LNCAP (cell line): ENCODE results near the gene ARHGEF6.

ENCODE experiments used
- CTCF ChIP-seq: fragments of 450-650 bp; IDR thresholded peaks from 2 replicates; pipeline ENCODE4 v1.5.1; 2017; ENCODE audit warnings: mild to moderate bottlenecking

ARHGEF6 gene

DNA sequence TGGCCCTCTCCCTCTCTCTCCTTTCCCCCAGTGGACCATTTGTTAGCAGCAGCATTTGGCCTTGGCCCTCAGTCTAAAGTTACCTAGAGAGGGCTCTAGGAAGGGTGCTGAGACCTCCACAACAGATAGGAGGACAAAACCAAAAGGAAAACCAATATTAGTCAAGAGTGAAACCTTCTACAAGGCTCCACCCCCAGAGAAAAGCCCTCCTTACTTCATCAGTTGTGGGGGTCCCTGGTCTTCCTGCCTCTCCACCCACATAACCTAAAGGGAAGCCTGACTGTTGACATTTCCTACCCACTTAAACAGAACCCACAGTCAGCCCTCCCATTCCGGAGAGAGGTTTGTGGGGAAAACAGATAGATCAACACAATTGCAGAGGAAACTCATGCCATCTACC, 137.5 kb downstream of the ARHGEF6 start:
- no peak for TF ChIP-seq CTCF

DNA sequence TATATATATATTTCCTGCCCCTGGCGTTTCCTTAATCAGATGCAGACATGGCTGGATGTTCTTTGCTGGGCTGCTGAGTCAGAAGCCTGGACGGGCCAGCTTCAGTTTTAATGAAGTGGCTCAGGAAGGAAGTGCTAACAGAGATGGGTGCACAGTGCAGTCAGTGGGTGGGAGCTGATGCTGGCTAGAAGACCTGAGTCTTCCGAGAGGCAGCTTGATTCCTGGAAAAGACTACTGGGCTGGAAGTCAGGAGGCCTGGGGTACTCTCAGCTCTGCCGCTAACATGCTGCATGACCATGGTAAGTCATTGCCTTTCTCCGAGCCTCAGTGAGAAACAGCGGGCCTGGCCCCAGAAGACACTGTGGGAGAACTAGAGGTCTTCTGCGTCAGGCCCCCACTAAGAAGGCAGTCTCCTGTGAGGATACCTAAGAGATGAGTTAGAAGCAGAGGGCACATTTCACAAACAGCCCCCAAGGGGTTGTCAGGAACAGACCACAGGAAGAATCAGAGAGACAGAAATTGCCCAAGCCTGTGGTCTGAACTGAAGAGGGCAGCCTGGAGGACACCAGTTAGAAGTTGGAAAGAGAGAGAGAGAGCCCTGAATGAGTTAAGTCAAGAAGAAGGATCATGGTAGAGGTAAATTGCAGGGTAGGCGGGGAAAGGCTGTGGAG, 141.1 kb downstream of the ARHGEF6 start:
- no peak for TF ChIP-seq CTCF

GRCh38 chrX:136636121-136636520, 144.6 kb downstream of the ARHGEF6 start:
- no peak for TF ChIP-seq CTCF

GRCh38 chrX:136635235-136635634, 145.5 kb downstream of the ARHGEF6 start:
- no peak for TF ChIP-seq CTCF

DNA sequence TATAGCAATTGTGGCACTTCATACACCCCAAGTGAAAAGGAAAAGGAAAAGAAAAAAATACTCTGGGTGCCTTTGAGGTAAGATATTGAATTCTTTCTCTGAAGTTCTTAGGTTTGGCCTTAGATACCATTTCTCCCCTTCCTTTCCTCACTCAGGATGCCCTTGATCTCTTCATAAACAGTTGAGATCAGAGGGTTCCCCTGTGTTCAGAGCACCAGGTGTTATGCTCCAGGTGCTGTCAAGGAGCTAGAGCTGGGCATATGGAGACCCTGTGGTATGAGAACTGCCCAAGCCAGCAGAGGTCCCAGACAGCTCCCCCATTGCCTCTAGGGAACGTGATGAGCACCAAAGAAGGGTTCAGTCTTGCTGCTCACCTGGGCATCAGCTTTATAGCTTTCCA, 149.9 kb downstream of the ARHGEF6 start:
- no peak for TF ChIP-seq CTCF

DNA sequence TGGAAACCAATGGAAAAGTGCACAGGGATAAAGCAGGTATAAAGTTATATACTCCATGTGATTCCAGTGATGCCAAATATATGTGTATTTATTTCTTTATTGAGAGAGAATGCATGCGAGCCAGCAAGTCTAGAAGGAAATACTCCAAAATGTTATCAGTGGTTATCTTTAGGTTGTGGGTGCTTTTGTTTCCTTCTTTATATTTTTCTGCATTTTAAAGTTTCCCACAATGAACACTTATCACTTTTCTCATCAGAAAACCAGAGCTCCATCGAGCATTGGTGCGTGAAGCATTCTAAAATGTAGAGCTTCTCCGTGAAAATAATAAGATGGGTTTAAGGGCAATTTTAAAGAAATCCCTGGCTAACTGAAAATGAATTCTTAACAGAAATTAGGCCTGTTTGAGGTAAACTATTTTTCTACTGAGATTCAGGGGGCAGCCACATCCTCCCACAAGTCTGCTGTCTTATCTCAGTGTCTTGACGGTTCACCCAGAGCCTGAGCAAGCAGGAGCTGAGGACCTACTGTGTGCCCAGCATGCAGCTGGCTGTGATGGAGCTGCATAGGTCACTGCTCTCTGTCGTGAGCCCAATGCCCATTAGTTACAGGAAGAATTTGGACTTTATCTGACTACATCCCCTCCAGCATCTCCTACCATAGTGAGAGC, 151.5 kb downstream of the ARHGEF6 start:
- no peak for TF ChIP-seq CTCF

DNA sequence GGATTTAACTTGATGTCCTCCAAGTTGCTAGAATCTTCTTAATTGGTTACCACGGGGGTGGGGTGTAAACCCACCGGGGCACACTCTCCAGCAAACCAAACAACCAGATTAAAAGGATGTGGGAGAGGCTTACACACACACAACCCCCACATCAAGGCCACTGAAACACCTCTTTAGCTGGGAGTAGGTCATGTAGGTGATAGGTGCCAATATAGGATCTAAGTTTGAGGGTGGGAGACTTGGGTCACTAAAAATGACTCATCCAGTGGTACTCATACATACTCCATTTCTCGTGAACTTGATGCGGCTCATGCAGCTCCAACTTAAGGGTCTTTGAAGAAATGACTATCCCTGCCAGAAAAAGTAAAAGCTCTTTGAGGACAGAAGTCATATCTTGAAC, 153.3 kb downstream of the ARHGEF6 start:
- TF ChIP-seq CTCF: no peak
